GM19099 (cell line): ENCODE measurements around the gene ARFGAP2.

Experiments
- POLR2A ChIP-seq: IDR thresholded peaks from 3 replicates; pipeline ENCODE4 v1.6.1; 2011; ENCODE audit warnings: low read depth; ENCODE audit not compliant: insufficient read length; ENCODE audit errors: extremely low read depth

The ARFGAP2 gene

GRCh38 chr11:47178737-47179654 lies 2.3 kb upstream of the ARFGAP2 start:
- TF ChIP-seq POLR2A = no peak

- TF ChIP-seq POLR2A = no peak
Measured at GRCh38 chr11:47178316-47178715, 1.6 kb upstream of the ARFGAP2 start.

- no peak for TF ChIP-seq POLR2A
Measured at GRCh38 chr11:47177846-47178245, 1.2 kb upstream of the ARFGAP2 start.

- TF ChIP-seq POLR2A = no peak
Measured at GRCh38 chr11:47177229-47177845, 658 bp upstream of the ARFGAP2 start.

GRCh38 chr11:47175746-47176327 lies 842 bp downstream of the ARFGAP2 start:
- no peak for TF ChIP-seq POLR2A

GRCh38 chr11:47172740-47173336 lies 3.8 kb downstream of the ARFGAP2 start:
- no peak for TF ChIP-seq POLR2A

- no peak for TF ChIP-seq POLR2A
Measured at GRCh38 chr11:47171856-47172255, 4.8 kb downstream of the ARFGAP2 start.

- no peak for TF ChIP-seq POLR2A
Measured at GRCh38 chr11:47171061-47171838, 5.4 kb downstream of the ARFGAP2 start.

- no peak for TF ChIP-seq POLR2A
Measured at GRCh38 chr11:47166368-47166767, 10.3 kb downstream of the ARFGAP2 start.

- no peak for TF ChIP-seq POLR2A
Measured at GRCh38 chr11:47165253-47165840, 11.3 kb downstream of the ARFGAP2 start.

GRCh38 chr11:47164321-47164720 lies 12.4 kb downstream of the ARFGAP2 start:
- TF ChIP-seq POLR2A = no peak

GRCh38 chr11:47163898-47164297 lies 12.8 kb downstream of the ARFGAP2 start:
- no peak for TF ChIP-seq POLR2A

- TF ChIP-seq POLR2A = no peak
Measured at GRCh38 chr11:47163193-47163592, 13.5 kb downstream of the ARFGAP2 start.

GRCh38 chr11:47162426-47162825 lies 14.3 kb downstream of the ARFGAP2 start:
- TF ChIP-seq POLR2A = no peak
